Measurements from ENCODE around the gene CUEDC2. TPM values are rescaled to one million over a fixed set of nuclear protein-coding genes. Genes with fewer than 3 reads are reported as not detected.
A peak's percentile ranks its signal among the peaks of the same experiment; 100 is the strongest.

The CUEDC2 gene
- total RNA-seq, 1 donor from 2014 or later: 72.3 TPM

GRCh38 chr10:102426803-102427287 lies 5.5 kb downstream of the CUEDC2 start:
- H3K27me3 ChIP-seq (ENCODE audit: low read depth): no peaks in the 10 kb centered on the region
- H3K4me1 ChIP-seq: peaks cover 32% of the 10 kb centered on the region
- no peak for DNase-seq
- peaks cover 20% of the 10 kb centered on the region for H3K36me3 ChIP-seq
- TF ChIP-seq, protein P1, sequence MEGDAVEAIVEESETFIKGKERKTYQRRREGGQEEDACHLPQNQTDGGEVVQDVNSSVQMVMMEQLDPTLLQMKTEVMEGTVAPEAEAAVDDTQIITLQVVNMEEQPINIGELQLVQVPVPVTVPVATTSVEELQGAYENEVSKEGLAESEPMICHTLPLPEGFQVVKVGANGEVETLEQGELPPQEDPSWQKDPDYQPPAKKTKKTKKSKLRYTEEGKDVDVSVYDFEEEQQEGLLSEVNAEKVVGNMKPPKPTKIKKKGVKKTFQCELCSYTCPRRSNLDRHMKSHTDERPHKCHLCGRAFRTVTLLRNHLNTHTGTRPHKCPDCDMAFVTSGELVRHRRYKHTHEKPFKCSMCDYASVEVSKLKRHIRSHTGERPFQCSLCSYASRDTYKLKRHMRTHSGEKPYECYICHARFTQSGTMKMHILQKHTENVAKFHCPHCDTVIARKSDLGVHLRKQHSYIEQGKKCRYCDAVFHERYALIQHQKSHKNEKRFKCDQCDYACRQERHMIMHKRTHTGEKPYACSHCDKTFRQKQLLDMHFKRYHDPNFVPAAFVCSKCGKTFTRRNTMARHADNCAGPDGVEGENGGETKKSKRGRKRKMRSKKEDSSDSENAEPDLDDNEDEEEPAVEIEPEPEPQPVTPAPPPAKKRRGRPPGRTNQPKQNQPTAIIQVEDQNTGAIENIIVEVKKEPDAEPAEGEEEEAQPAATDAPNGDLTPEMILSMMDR (IDR thresholded peaks at IDR 0.05; ENCODE audit: borderline replicate concordance): no peak
- no peaks in the 10 kb centered on the region for H3K9me3 ChIP-seq (replicated peaks)
- no peak overlapping the region for H3K4me3 ChIP-seq
- intact Hi-C loops (cut with micrococcal nuclease): no loop called here
- H3K27ac ChIP-seq (replicated peaks): no peak overlapping the region

DNA sequence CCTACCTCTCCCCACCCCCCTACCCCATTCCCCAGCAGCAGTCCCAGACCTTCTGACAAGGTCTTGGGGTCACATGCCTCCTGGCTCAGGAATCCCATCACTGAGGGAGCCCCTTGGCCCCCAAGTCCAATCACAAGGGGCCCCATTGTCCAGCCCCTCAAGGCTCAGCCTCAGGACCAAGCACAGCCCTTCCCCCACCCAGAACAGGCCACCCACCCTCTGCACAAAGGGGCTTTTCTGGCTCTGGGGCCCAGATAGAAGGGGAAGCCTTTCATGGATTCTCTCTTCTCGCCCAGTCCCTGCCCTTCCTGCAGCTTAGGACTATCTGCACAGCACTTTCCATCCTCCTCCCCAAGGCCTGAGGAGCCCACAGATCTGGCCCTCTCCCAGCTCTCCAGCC lies 6.9 kb downstream of the CUEDC2 start:
- TF ChIP-seq, protein P1 (IDR thresholded peaks at IDR 0.05; ENCODE audit: borderline replicate concordance): no peak
- peaks cover 37% of the 10 kb centered on the region for H3K4me1 ChIP-seq
- no peak for DNase-seq
- H3K27me3 ChIP-seq (ENCODE audit: low read depth): no peaks in the 10 kb centered on the region
- H3K27ac ChIP-seq (replicated peaks): no peak overlapping the region
- intact Hi-C loops (cut with micrococcal nuclease): no loop called here
- peaks cover 20% of the 10 kb centered on the region for H3K36me3 ChIP-seq
- H3K4me3 ChIP-seq: no peak overlapping the region
- H3K9me3 ChIP-seq (replicated peaks): no peaks in the 10 kb centered on the region

DNA sequence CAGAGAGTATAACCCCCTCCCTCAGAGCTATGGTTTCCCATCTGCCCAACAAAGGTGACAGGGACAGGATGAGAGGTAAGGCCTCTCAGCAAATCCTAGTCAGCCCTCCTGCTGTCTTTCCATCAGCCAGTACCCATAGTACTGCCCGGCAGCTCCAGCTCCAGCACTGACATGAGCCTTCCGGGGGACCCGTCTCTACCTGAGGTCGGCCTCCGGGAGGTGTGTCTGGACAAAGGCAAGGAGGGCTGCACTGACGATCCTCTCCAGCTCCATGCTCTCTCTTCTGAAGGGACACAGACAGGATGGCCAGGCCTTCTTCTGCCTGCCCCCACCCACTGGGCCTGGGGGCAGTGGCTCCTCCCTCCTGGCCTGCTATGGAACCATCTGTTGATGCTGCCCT lies 7.5 kb downstream of the CUEDC2 start:
- Histone ChIP-seq H3K27me3 (ENCODE audit: low read depth) (no peaks in the 10 kb centered on the region), H3K9me3 (replicated peaks) (no peaks in the 10 kb centered on the region), H3K36me3 (peaks cover 20% of the 10 kb centered on the region), H3K27ac (replicated peaks) (no peak overlapping the region), H3K4me1 (peaks cover 42% of the 10 kb centered on the region), H3K4me3 (no peak overlapping the region)
- TF ChIP-seq, protein P1 (IDR thresholded peaks at IDR 0.05; ENCODE audit: borderline replicate concordance): no peak
- DNase-seq: no peak
- intact Hi-C loops (cut with micrococcal nuclease): no loop called here

GRCh38 chr10:102424145-102424544 lies 8.2 kb downstream of the CUEDC2 start:
- Histone ChIP-seq H3K36me3 (peaks cover 20% of the 10 kb centered on the region), H3K4me1 (peaks cover 50% of the 10 kb centered on the region), H3K27ac (replicated peaks) (no peak overlapping the region), H3K4me3 (no peak overlapping the region), H3K27me3 (ENCODE audit: low read depth) (peaks cover 2% of the 10 kb centered on the region), H3K9me3 (replicated peaks) (no peaks in the 10 kb centered on the region)
- intact Hi-C loops (cut with micrococcal nuclease): no loop called here
- TF ChIP-seq, protein P1 (IDR thresholded peaks at IDR 0.05; ENCODE audit: borderline replicate concordance): no peak
- DNase-seq: no peak

GRCh38 chr10:102423372-102423968 lies 8.9 kb downstream of the CUEDC2 start:
- peaks cover 20% of the 10 kb centered on the region for H3K36me3 ChIP-seq
- no peak for DNase-seq
- peak overlapping the region; percentile 82 for H3K4me3 ChIP-seq
- H3K27ac ChIP-seq (replicated peaks): peak overlapping the region; percentile 95
- H3K9me3 ChIP-seq (replicated peaks): no peaks in the 10 kb centered on the region
- TF ChIP-seq, protein P1 (IDR thresholded peaks at IDR 0.05; ENCODE audit: borderline replicate concordance): no peak
- intact Hi-C loops (cut with micrococcal nuclease): no loop called here
- H3K4me1 ChIP-seq: peaks cover 53% of the 10 kb centered on the region
- peaks cover 8% of the 10 kb centered on the region for H3K27me3 ChIP-seq (ENCODE audit: low read depth)

All from left ventricle myocardium inferior (tissue), 1 donor.